SK-N-MC (cell line): ENCODE data around the gene MORC3.
"Not testable (repeated sequence)": the region's sequence is repeated elsewhere in the genome, so short reads cannot be mapped to it uniquely, and the experiment has no call there.

Experiments used
- DNase-seq: peaks from one replicate; pipeline ENCODE4 v3.0.0-alpha.2; 2011; ENCODE audit warnings: low read depth, low spot score
- H3K27ac ChIP-seq: fragments of 200-600 bp; sonication (generic); 2 replicates; pipeline ENCODE4 v1.5.1; 2016; ENCODE audit warnings: mixed run types
- H3K36me3 ChIP-seq: fragments of 200-600 bp; sonication (generic); 2 replicates; pipeline ENCODE4 v1.6.1; 2017; ENCODE audit warnings: antibody characterized with exemption, low read length, mixed read lengths; ENCODE audit not compliant: insufficient read depth
- H3K4me3 ChIP-seq: fragments of 200-600 bp; sonication (generic); 2 replicates; pipeline ENCODE4 v1.5.1; 2016
- H3K9ac ChIP-seq: fragments of 200-600 bp; sonication (generic); 2 replicates; pipeline ENCODE4 v1.8.0; 2017; ENCODE audit warnings: mixed run types, mixed read lengths; ENCODE audit not compliant: insufficient read length
- H3K9me3 ChIP-seq: fragments of 200-600 bp; sonication (generic); 2 replicates; pipeline ENCODE4 v1.6.1; 2017; ENCODE audit warnings: low read depth, mild to moderate bottlenecking, antibody characterized with exemption, low read length, moderate library complexity, mixed read lengths
- EZH2 ChIP-seq: fragments of 200-600 bp; sonication (generic); IDR thresholded peaks from one replicate; pipeline ENCODE4 v1.6.1; 2017; ENCODE audit warnings: antibody characterized with exemption
- FOXP2 ChIP-seq: optimal IDR thresholded peaks from 2 replicates; pipeline ENCODE3; 2011; ENCODE audit warnings: mild to moderate bottlenecking, moderate library complexity; ENCODE audit not compliant: insufficient read depth; ENCODE audit errors: extremely low read length, control extremely low read depth
- POLR2AphosphoS5 ChIP-seq: IDR thresholded peaks from 2 replicates; pipeline ENCODE4 v1.6.1; 2012; ENCODE audit warnings: mild to moderate bottlenecking, low read depth, low read length, borderline replicate concordance

The MORC3 gene, protein sequence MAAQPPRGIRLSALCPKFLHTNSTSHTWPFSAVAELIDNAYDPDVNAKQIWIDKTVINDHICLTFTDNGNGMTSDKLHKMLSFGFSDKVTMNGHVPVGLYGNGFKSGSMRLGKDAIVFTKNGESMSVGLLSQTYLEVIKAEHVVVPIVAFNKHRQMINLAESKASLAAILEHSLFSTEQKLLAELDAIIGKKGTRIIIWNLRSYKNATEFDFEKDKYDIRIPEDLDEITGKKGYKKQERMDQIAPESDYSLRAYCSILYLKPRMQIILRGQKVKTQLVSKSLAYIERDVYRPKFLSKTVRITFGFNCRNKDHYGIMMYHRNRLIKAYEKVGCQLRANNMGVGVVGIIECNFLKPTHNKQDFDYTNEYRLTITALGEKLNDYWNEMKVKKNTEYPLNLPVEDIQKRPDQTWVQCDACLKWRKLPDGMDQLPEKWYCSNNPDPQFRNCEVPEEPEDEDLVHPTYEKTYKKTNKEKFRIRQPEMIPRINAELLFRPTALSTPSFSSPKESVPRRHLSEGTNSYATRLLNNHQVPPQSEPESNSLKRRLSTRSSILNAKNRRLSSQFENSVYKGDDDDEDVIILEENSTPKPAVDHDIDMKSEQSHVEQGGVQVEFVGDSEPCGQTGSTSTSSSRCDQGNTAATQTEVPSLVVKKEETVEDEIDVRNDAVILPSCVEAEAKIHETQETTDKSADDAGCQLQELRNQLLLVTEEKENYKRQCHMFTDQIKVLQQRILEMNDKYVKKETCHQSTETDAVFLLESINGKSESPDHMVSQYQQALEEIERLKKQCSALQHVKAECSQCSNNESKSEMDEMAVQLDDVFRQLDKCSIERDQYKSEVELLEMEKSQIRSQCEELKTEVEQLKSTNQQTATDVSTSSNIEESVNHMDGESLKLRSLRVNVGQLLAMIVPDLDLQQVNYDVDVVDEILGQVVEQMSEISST

DNA sequence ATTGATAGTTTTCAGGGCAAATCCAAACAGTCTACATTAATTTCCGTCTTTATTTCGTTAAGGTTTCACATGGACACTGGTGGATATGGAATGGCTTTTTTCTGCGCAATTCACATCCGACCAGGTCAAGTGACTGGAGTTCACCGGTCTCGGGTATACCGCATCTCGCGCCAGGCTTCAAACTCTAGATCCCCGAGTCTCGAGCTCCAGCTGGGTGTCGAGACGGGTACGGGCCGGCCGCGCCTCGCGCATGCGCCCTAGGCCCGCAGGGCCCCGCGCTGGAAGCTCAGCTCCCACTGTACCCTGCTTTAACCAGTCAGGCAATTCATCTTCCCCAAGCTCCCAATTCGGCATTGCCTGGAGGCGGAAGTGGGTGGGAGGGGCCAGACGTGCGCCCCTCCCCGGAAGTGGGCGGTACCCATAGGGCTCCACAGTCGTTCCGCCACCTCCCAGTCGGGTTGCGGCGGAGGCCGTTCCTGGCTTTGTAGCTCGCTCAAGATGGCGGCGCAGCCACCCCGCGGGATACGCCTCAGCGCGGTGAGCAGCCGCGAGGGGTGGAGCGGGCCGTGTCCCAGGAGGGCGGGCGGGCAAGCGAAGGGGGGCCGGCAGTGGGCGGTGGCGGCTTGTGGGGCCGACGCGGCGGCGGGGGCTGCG lies at the start of gene MORC3:
MORC3 (plus strand) TSS at position 431 of the 654 bp plus-strand sequence; CDS start at position 499, 68 bp downstream.
- peak within 1 kb of the TSS; percentile 84 for H3K9ac ChIP-seq
- peak; percentile 95 for DNase-seq
- H3K4me3 ChIP-seq: peak within 1 kb of the TSS; percentile 98
- peaks cover 12% of the 10 kb centered on the region; the same call in 1 of the 2 replicates for H3K36me3 ChIP-seq
- H3K9me3 ChIP-seq: no peaks in the 10 kb centered on the region
- peak within 1 kb of the TSS; percentile 90 for H3K27ac ChIP-seq
- TF ChIP-seq POLR2AphosphoS5 (peak; percentile 91), FOXP2 (peak; percentile 87), EZH2 (no peak)

DNA sequence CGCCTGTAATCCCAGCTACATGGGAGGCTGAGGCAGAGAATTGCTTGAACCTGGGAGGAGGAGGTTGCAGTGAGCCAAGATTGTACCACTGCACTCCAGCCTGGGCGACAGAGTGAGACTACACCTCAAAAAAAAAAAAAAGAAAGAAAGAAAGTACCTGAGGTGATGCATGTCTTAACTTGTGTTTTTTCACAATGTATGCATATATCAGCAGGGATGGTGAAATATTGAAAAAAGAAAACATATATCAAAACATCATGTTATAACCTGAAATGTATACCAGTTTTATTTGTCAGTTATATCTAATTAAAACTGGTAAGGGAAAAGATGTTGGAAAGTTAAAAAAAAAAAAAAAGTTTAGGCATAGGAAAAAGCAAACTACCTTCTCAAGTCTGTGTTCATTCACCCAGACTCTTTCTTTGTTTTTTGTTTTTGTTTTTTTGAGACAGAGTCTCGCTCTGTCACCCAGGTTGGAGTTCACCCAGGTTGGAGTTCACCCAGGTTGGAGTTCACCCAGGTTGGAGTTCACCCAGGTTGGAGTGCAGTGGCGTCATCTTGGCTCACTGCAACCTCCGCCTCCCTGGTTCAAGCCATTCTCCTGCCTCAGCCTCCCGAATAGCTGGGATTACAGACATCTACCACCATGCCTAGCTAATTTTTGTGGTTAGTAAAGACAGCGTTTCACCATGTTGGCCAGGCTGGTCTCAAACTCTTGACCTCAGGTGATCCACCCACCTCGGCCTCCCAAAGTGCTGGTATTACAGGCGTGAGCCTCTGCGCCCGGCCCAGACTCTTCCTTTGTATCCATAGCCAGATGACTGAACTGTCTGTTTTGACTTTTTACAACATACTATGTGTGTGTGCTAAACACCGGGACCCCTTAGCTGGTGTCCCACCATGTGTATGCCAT lies 49.0 kb upstream of the MORC3 start:
- H3K36me3 ChIP-seq, H3K4me3 ChIP-seq, H3K27ac ChIP-seq, H3K9ac ChIP-seq, DNase-seq, H3K9me3 ChIP-seq: not testable (repeated sequence)

DNA sequence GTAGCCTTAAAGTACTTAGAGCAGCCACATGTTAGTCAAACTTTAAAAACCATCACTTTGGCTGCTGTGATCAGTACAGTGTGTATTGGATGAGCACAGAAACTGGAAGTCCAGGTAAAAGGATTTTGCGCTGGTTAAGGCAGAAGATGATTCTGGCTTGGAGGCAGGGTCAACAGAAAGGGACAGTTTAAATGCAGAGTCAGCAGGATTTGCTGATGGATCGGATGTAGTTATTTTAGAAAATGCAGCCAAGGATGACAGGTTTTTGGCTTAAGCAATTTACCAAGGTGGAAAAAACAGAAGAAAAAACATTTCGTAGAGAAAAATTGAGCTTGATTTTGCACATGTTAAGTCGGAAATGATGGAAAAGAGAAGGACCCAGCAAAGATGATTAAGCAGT lies 45.9 kb upstream of the MORC3 start:
- no peak overlapping the region for H3K9ac ChIP-seq
- no peak overlapping the region for H3K4me3 ChIP-seq
- H3K27ac ChIP-seq: no peak overlapping the region
- no peak for DNase-seq
- TF ChIP-seq EZH2: no peak
- no peak for TF ChIP-seq FOXP2
- no peak for TF ChIP-seq POLR2AphosphoS5
- no peaks in the 10 kb centered on the region for H3K36me3 ChIP-seq
- H3K9me3 ChIP-seq: no peaks in the 10 kb centered on the region

DNA sequence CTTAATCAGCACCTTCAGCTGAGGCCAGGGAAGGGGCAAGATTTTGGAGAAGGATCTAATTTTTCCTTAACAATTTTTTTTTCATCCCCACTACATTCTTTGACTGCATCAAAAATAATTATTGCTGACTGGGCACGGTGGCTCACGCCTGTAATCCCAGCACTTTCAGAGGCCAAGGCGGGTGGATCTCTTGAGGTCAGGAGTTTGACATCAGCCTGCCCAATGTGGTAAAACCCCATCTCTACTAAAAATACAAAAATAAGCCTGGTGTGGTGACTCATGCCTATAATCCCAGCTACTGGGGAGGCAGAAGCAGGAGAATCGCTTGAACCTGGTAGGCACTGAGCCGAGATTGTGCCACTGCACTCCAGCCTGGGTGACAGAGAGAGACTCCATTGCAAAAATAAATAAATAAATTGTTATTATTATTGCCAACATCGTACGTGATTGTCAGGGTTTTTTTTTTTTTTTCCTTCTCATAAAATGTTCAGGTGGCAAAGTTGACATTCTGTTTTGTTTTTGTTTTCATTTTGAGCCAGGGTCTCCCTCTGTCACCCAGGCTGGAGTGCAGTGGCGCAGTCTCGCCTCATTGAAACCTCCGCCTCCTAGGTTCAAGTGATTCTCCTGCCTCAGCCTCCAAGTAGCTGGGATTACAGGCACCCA lies 37.3 kb upstream of the MORC3 start:
- TF ChIP-seq POLR2AphosphoS5: no peak
- H3K4me3 ChIP-seq: no peak overlapping the region
- no peak overlapping the region for H3K9ac ChIP-seq
- no peak overlapping the region for H3K27ac ChIP-seq
- DNase-seq: no peak
- H3K36me3 ChIP-seq: no peaks in the 10 kb centered on the region
- no peaks in the 10 kb centered on the region for H3K9me3 ChIP-seq

DNA sequence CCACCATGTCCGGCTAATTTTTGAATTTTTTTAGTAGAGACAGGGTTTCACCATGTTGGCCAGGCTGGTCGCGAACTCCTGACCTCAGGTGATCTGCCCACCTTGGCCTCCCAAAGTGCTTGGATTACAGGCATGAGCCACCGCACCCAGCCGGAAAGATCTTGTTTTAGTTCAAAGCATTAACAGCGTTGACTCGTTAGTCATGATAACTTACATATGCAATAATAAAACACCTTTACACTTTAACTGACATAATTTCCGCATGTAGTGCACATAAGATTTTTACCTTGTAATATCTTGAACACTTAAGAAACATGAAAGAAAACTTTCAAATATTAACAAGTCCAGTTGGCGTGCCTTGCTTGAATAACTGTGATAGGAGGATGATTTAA lies 36.8 kb upstream of the MORC3 start:
- not testable (repeated sequence) for H3K9me3 ChIP-seq, H3K4me3 ChIP-seq, DNase-seq, H3K36me3 ChIP-seq, H3K9ac ChIP-seq, H3K27ac ChIP-seq

DNA sequence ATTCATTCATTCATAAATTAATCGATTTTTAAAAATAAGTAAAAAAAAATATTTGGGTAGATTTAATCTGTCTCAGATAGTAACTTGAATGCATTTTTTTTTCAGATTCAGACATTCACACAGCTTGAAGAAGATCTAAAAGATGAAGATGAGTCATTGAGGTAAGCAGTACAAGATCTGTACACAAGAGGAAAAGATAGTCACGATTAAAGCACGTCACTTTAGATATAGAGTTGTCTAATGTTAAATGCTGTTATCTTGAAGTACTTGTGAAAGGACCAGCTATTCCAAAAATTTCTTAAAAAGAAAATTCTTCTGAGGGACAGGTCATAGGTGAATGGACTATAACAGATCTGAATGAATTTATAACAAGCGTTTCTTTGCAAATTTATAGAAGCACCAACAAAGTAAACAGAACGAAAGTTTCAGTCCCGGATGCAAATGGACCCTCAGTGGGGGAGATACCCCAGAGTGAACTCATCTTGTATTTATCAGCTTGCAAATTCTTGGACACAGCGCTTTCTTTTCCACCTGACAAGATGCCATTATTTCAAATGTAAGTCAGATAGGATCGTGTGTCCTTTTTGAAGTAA lies 31.2 kb upstream of the MORC3 start:
- Histone ChIP-seq H3K27ac (peak overlapping the region; percentile 30; the same call in 1 of the 2 replicates), H3K36me3 (peaks cover 15% of the 10 kb centered on the region; the same call in 1 of the 2 replicates), H3K9ac (no peak overlapping the region), H3K4me3 (no peak overlapping the region), H3K9me3 (no peaks in the 10 kb centered on the region; the same call in 1 of the 2 replicates)
- TF ChIP-seq FOXP2: no peak
- no peak for TF ChIP-seq POLR2AphosphoS5
- no peak for TF ChIP-seq EZH2
- DNase-seq: no peak

DNA sequence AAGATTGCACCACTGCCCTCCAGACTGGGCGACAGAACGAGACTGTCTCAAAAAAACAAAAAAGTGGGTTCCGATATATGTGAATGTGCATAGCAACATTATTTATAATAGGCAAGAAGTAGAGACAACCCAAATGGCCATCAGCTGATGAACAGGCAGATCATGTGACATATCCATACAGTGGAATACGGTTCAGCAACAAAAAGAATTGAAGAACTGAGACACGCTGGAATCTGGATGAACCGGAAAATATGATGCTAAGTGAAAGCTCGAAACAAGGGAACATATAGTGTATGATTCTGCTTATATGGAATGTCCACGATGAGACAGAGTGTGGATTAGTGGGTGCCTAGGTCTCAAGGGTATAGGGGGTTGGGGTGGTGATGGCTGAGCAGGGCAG lies 28.5 kb upstream of the MORC3 start:
- H3K9ac ChIP-seq: no peak overlapping the region
- H3K4me3 ChIP-seq: no peak overlapping the region
- H3K27ac ChIP-seq: no peak overlapping the region
- TF ChIP-seq FOXP2 (no peak), EZH2 (no peak), POLR2AphosphoS5 (no peak)
- peaks cover 15% of the 10 kb centered on the region; the same call in 1 of the 2 replicates for H3K36me3 ChIP-seq
- no peaks in the 10 kb centered on the region; the same call in 1 of the 2 replicates for H3K9me3 ChIP-seq
- DNase-seq: no peak
